HG02884 (cell line): ENCODE results near the gene MRGPRX2.

ENCODE experiments used
- ATAC-seq: cut with Tn5 transposase; IDR thresholded peaks from one replicate; pipeline ENCODE4 v1.9.1; 2021; ENCODE audit warnings: mild to moderate bottlenecking, moderate library complexity; ENCODE audit not compliant: unreplicated experiment

MRGPRX2 gene

GRCh38 chr11:19076744-19077589, 16.4 kb upstream of the MRGPRX2 start:
- peak; percentile 83 for ATAC-seq

GRCh38 chr11:19075636-19076035, 15.1 kb upstream of the MRGPRX2 start:
- no peak for ATAC-seq

GRCh38 chr11:19073454-19074415, 13.2 kb upstream of the MRGPRX2 start:
- no peak for ATAC-seq

- ATAC-seq, result no peak
Observed at GRCh38 chr11:19072464-19072863, 11.9 kb upstream of the MRGPRX2 start.

GRCh38 chr11:19071255-19071654, 10.7 kb upstream of the MRGPRX2 start:
- ATAC-seq, result peak; percentile 99

- no peak for ATAC-seq
Observed at GRCh38 chr11:19059833-19060232, 684 bp downstream of the MRGPRX2 start.

GRCh38 chr11:19055905-19056304, 4.6 kb downstream of the MRGPRX2 start:
- no peak for ATAC-seq

GRCh38 chr11:19055016-19055415, 5.5 kb downstream of the MRGPRX2 start:
- ATAC-seq, result no peak

- ATAC-seq, result no peak
Observed at GRCh38 chr11:19053909-19054308, 6.6 kb downstream of the MRGPRX2 start.

- ATAC-seq, result no peak
Observed at GRCh38 chr11:19050281-19050680, 10.2 kb downstream of the MRGPRX2 start.

- ATAC-seq, result no peak
Observed at GRCh38 chr11:19049351-19049750, 11.2 kb downstream of the MRGPRX2 start.

- no peak for ATAC-seq
Observed at GRCh38 chr11:19040051-19040450, 20.5 kb downstream of the MRGPRX2 start.

GRCh38 chr11:19039409-19039808, 21.1 kb downstream of the MRGPRX2 start:
- ATAC-seq, result no peak

- ATAC-seq, result no peak
Observed at GRCh38 chr11:19032990-19033389, 27.5 kb downstream of the MRGPRX2 start.

GRCh38 chr11:19027829-19028595, 32.5 kb downstream of the MRGPRX2 start:
- ATAC-seq, result no peak

- no peak for ATAC-seq
Observed at GRCh38 chr11:19026862-19027261, 33.7 kb downstream of the MRGPRX2 start.

- ATAC-seq, result no peak
Observed at GRCh38 chr11:19025481-19026406, 34.8 kb downstream of the MRGPRX2 start.

- ATAC-seq, result no peak
Observed at GRCh38 chr11:19020831-19021230, 39.7 kb downstream of the MRGPRX2 start.

GRCh38 chr11:19018901-19019300, 41.6 kb downstream of the MRGPRX2 start:
- ATAC-seq, result no peak
